Vagina (tissue), 2 donors: ENCODE measurements around the gene CDC20B. TPM values are rescaled to one million over a fixed set of nuclear protein-coding genes. Genes with fewer than 3 reads are reported as not detected.

Experiments
- DNase-seq, 2 donors: peaks; one replicate each; pipeline ENCODE4 v3.0.0-alpha.2; 2017; ENCODE audit errors: extremely low spot score in 2 of 2
- H3K27ac ChIP-seq: fragments of 200-600 bp; sonication (generic); one replicate; pipeline ENCODE4 v1.5.1; 2019
- H3K27me3 ChIP-seq: fragments of 200-600 bp; sonication (generic); one replicate; pipeline ENCODE4 v1.5.1; 2019
- H3K36me3 ChIP-seq, 2 donors: fragments of 200-600 bp; sonication (generic); one replicate each; pipeline ENCODE4 v1.5.1; 2017 to 2019
- H3K4me1 ChIP-seq: fragments of 200-600 bp; sonication (generic); one replicate; pipeline ENCODE4 v1.5.1; 2019
- H3K4me3 ChIP-seq, 2 donors: fragments of 200-600 bp; sonication (generic); 1 replicate in 1 of 2; 2 replicates in 1 of 2; pipeline ENCODE4 v1.5.1; 2016 to 2019
- H3K9me3 ChIP-seq: fragments of 200-600 bp; sonication (generic); one replicate; pipeline ENCODE4 v1.5.1; 2019
- POLR2A ChIP-seq, 2 donors: fragments of 450-650 bp; IDR thresholded peaks; one replicate each; pipeline ENCODE4 v1.6.1; 2017; ENCODE audit warnings: antibody characterized with exemption in 2 of 2, mild to moderate bottlenecking in 2 of 2, moderate library complexity in 2 of 2
- POLR2AphosphoS5 ChIP-seq, 2 donors: sonication (generic); formaldehyde crosslinking; IDR thresholded peaks; one replicate each; pipeline ENCODE4 v1.9.0; 2017; ENCODE audit warnings: antibody characterized with exemption in 2 of 2, mild to moderate bottlenecking in 2 of 2, low read depth in 1 of 2; ENCODE audit not compliant: insufficient read depth in 1 of 2
- intact Hi-C: fragments of 100-400 bp; cut with DNase I; formaldehyde crosslinking; loops from one replicate; pipeline ENCODE4 v1.15.1; 2023
- total RNA-seq: library from RNA; depleted of rRNA; stranded (reverse); fragments of >200 nt; gene quantifications from one replicate; pipeline ENCODE4 v1.2.3, GENCODE V29; 2016
- TF ChIP-seq, protein P1 (sequence below), 3 experiments: fragments of 450-650 bp in 2 of 3; fragments of 200-600 bp in 1 of 3; sonication (generic) in 1 of 3; IDR thresholded peaks; one replicate each; pipeline ENCODE4 v1.5.1; 2017 to 2019; ENCODE audit warnings: antibody characterized with exemption in 3 of 3, mild to moderate bottlenecking in 2 of 3, moderate library complexity in 2 of 3

The CDC20B gene
- total RNA-seq, 1 donor from 2014 or later: not detected

DNA sequence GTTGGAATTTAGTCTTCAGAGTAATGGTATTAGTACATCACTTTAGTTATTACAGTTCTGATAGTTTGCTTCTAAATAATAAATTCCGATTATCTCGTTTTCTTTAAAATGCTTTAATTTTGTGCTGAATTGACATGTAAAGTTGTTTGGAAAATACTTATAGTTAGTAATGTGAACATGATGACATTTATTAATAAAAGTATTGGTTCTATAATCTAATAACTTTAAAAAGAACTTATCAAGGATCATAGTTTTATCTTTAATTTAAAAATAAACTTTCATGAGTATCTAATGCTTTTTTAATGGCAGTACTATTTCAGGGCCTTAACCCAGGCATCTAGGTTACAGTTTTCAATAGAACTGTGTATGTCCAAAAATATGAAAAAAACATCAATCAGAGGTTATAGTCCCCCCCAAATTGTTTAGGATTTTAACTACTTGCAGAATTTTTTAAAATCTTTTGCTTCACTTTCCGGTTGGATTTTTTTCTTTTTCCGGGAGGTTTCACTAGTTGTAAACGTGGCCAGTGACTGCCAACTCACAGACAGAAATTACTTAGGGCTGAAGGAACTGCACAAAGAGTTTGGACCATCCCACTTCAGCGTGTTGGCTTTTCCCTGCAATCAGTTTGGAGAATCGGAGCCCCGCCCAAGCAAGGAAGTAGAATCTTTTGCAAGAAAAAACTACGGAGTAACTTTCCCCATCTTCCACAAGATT is 12.3 kb downstream of the CDC20B start:
- H3K36me3 ChIP-seq: peaks cover 0 to 14% of the 10 kb centered on the region in 2 donors
- TF ChIP-seq, protein P1, sequence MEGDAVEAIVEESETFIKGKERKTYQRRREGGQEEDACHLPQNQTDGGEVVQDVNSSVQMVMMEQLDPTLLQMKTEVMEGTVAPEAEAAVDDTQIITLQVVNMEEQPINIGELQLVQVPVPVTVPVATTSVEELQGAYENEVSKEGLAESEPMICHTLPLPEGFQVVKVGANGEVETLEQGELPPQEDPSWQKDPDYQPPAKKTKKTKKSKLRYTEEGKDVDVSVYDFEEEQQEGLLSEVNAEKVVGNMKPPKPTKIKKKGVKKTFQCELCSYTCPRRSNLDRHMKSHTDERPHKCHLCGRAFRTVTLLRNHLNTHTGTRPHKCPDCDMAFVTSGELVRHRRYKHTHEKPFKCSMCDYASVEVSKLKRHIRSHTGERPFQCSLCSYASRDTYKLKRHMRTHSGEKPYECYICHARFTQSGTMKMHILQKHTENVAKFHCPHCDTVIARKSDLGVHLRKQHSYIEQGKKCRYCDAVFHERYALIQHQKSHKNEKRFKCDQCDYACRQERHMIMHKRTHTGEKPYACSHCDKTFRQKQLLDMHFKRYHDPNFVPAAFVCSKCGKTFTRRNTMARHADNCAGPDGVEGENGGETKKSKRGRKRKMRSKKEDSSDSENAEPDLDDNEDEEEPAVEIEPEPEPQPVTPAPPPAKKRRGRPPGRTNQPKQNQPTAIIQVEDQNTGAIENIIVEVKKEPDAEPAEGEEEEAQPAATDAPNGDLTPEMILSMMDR (IDR thresholded peaks at IDR 0.05): no peak
- no peak for TF ChIP-seq POLR2A (IDR thresholded peaks at IDR 0.05)
- TF ChIP-seq POLR2AphosphoS5 (IDR thresholded peaks at IDR 0.05; ENCODE audit: insufficient read depth in 1 of 2, low read depth in 1 of 2): peak in 1 of 2 donors; percentile 68
- peak overlapping the region; percentile 76 for H3K27ac ChIP-seq
- intact Hi-C loops: no loop called here
- H3K4me1 ChIP-seq: peaks cover 7% of the 10 kb centered on the region
- H3K27me3 ChIP-seq: no peaks in the 10 kb centered on the region
- H3K4me3 ChIP-seq: peak overlapping the region; percentile 43 to 45
- DNase-seq: peak in 1 of 2 donors; percentile 92
- no peaks in the 10 kb centered on the region for H3K9me3 ChIP-seq

DNA sequence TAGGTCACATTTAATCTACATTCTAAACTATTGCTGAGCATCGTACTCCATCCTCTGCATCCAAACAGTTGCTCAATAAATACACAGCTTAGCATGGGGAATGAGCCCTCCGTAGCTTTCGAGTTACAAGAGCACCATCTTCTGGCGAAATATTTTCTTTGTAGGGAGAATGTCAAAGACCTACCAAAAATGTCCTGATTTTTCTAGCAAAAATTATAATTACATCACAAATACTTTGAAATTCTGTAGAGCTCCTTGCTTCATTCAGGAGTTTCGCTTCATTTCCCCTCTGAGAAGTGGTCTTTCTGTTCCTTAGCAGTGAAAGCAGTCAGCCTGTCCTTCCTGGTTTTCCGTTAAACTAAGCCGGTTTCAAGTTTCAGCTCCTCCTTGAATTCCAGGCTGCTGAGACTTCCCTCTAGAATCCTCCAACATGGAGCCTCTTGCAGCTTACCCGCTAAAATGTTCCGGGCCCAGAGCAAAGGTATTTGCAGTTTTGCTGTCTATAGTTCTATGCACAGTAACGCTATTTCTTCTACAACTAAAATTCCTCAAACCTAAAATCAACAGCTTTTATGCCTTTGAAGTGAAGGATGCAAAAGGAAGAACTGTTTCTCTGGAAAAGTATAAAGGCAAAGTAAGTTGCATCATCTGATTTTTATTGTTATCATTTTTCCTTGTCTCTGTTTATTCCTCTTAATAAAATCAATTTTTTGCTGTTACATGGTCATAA is 13.0 kb downstream of the CDC20B start, which contains the start of gene GPX8:
TSS of gene GPX8 (plus strand) at position 409 of the 730 bp plus-strand sequence. CDS start at position 431, 22 bp downstream.
- peaks cover 0 to 12% of the 10 kb centered on the region in 2 donors for H3K36me3 ChIP-seq
- intact Hi-C loops: loop anchor here (10.0 kb wide), 1 partner anchor 215 kb away; no protein-coding TSS in a partner anchor
- H3K27me3 ChIP-seq: no peaks in the 10 kb centered on the region
- DNase-seq: no peak
- H3K9me3 ChIP-seq: no peaks in the 10 kb centered on the region
- TF ChIP-seq POLR2AphosphoS5 (IDR thresholded peaks at IDR 0.05; ENCODE audit: insufficient read depth in 1 of 2, low read depth in 1 of 2): peak in 1 of 2 donors; percentile 64
- TF ChIP-seq POLR2A (IDR thresholded peaks at IDR 0.05): no peak
- TF ChIP-seq, protein P1 (IDR thresholded peaks at IDR 0.05): peak in 2 of 3 experiments; percentile 41 to 80
- H3K4me3 ChIP-seq: peak within 1 kb of the TSS; percentile 43 to 45
- H3K27ac ChIP-seq: peak within 1 kb of the TSS; percentile 76
- peaks cover 7% of the 10 kb centered on the region for H3K4me1 ChIP-seq

DNA sequence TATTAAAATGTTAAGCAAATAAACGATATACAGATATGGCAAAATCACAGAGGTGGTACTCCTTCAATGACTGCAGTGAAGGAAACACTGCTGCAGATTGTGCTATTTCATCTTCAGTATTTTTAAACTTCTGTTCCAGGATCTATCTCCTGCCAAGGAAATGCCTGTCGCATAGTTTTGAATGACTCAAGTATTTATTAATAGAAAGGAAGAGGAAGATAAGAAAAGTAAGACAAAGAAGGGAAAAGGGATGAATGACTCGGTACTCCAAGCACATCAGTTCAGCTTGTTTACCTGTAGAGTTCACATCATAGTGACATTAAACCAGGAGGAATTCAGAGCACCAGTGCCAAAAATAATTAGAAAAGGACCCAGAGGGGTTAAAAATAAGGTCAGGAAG is 18.1 kb downstream of the CDC20B start:
- TF ChIP-seq POLR2AphosphoS5 (IDR thresholded peaks at IDR 0.05; ENCODE audit: insufficient read depth in 1 of 2, low read depth in 1 of 2): no peak
- TF ChIP-seq, protein P1 (IDR thresholded peaks at IDR 0.05): no peak
- TF ChIP-seq POLR2A (IDR thresholded peaks at IDR 0.05): no peak
- no peak for DNase-seq
- intact Hi-C loops: loop anchor here (10.0 kb wide), 1 partner anchor 210 kb away; no protein-coding TSS in a partner anchor
- no peak overlapping the region for H3K4me3 ChIP-seq
- H3K4me1 ChIP-seq: no peaks in the 10 kb centered on the region
- no peaks in the 10 kb centered on the region for H3K9me3 ChIP-seq
- H3K27me3 ChIP-seq: no peaks in the 10 kb centered on the region
- no peak overlapping the region for H3K27ac ChIP-seq
- H3K36me3 ChIP-seq: no peaks in the 10 kb centered on the region

DNA sequence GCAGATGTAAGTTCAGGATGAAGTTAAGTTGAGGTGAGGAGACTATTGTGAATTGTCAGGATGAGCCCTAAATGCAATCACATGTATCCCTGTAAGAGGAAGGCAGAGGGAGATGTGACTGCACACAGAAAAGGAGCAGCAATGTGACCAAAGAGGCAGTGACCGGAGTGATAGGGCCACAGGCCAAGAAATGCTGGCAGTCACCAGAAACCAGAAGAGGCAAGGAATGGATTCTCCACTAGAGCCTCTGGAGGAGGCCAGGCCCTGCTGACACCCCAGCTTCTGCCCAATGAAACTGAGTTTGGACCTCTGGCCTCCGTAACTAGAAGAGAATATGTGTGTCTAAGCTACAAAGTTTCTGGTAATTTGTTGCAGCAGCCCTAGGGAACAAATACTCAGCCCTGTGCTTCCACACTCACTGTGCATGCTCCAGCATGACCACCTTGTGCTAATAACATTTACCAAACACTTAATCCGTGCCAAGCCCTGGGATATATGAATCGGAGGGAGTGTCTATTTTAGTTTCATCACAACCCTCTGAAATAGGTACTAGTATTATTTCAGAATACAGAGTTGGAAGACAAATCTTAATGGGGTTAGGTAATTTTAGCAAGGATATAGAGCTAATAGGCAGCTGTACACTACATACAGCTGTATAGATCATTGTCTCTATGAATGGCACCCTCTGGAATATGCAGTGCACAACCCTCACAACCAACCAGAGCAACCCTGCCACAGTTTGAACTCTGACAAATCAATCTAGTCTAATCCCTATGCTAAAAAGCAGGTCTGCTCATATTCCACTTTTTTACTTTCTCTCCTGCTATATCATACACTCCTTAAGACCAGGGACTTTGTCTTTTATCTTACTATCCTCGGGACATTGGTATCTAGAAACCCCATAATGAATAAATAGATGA is 20.8 kb downstream of the CDC20B start:
- Histone ChIP-seq H3K4me3 (no peak overlapping the region), H3K4me1 (no peaks in the 10 kb centered on the region), H3K36me3 (no peaks in the 10 kb centered on the region), H3K27me3 (no peaks in the 10 kb centered on the region), H3K27ac (no peak overlapping the region), H3K9me3 (no peaks in the 10 kb centered on the region)
- TF ChIP-seq, protein P1 (IDR thresholded peaks at IDR 0.05): no peak
- TF ChIP-seq POLR2AphosphoS5 (IDR thresholded peaks at IDR 0.05; ENCODE audit: insufficient read depth in 1 of 2, low read depth in 1 of 2): peak in 1 of 2 donors; percentile 70
- no peak for TF ChIP-seq POLR2A (IDR thresholded peaks at IDR 0.05)
- DNase-seq: no peak
- intact Hi-C loops: loop anchor here (10.0 kb wide), 1 partner anchor 207 kb away; no protein-coding TSS in a partner anchor
